NK-92 (cell line): ENCODE data around the gene ZBTB9.
"Not testable (repeated sequence)": the region's sequence is repeated elsewhere in the genome, so short reads cannot be mapped to it uniquely, and the experiment has no call there.

Experiments
- DNase-seq: peaks from one replicate; lab custom pipeline; 2025; ENCODE audit not compliant: unreplicated experiment; lab: John Stamatoyannopoulos, UW

Gene ZBTB9

GRCh38 chr6:33458676-33459075, 4.3 kb downstream of the ZBTB9 start:
- no peak for DNase-seq

GRCh38 chr6:33459226-33459625, 4.8 kb downstream of the ZBTB9 start:
- no peak for DNase-seq

- no peak for DNase-seq
These were observed 11.8 kb downstream of the ZBTB9 start for GRCh38 chr6:33466075-33466735.

- no peak for DNase-seq
These were observed 12.7 kb downstream of the ZBTB9 start for GRCh38 chr6:33467091-33467490.

- DNase-seq = no peak
These were observed 15.3 kb downstream of the ZBTB9 start for GRCh38 chr6:33469661-33470060.

GRCh38 chr6:33477864-33478263, 23.5 kb downstream of the ZBTB9 start:
- no peak for DNase-seq

GRCh38 chr6:33481192-33481591, 26.8 kb downstream of the ZBTB9 start:
- DNase-seq = no peak

GRCh38 chr6:33482620-33483019, 28.2 kb downstream of the ZBTB9 start:
- DNase-seq = not testable (repeated sequence)

- no peak for DNase-seq
These were observed 29.3 kb downstream of the ZBTB9 start for GRCh38 chr6:33483678-33484077.

GRCh38 chr6:33484673-33485262, 30.4 kb downstream of the ZBTB9 start:
- not testable (repeated sequence) for DNase-seq

GRCh38 chr6:33485680-33486079, 31.3 kb downstream of the ZBTB9 start:
- not testable (repeated sequence) for DNase-seq

GRCh38 chr6:33488339-33488738, 34.0 kb downstream of the ZBTB9 start:
- DNase-seq = no peak

GRCh38 chr6:33490198-33490597, 35.8 kb downstream of the ZBTB9 start:
- no peak for DNase-seq

GRCh38 chr6:33490621-33491020, 36.2 kb downstream of the ZBTB9 start:
- no peak for DNase-seq

- DNase-seq = no peak
These were observed 37.7 kb downstream of the ZBTB9 start for GRCh38 chr6:33492093-33492492.

- no peak for DNase-seq
These were observed 42.8 kb downstream of the ZBTB9 start for GRCh38 chr6:33497157-33497556.

- no peak for DNase-seq
These were observed 48.1 kb downstream of the ZBTB9 start for GRCh38 chr6:33502486-33502885.

- no peak for DNase-seq
These were observed 50.1 kb downstream of the ZBTB9 start for GRCh38 chr6:33504486-33504885.

GRCh38 chr6:33505548-33506370, 51.4 kb downstream of the ZBTB9 start:
- DNase-seq = no peak
